OCI-LY7 (cell line): ENCODE measurements around the gene MNDA. TPM values are rescaled to one million over a fixed set of nuclear protein-coding genes. Genes with fewer than 3 reads are reported as not detected.

Source experiments
- BruUV-seq: library from RNA; stranded (reverse); fragments of 400-500 nt; replicated peaks from 2 replicates; lab custom pipeline; 2021; lab: Mats Ljungman, UMichigan
- CTCF ChIA-PET: fragments of 300-600 bp; sonication (Branson Sonifier 250); formaldehyde crosslinking; loops from one replicate; lab custom pipeline; 2022; ENCODE audit warnings: antibody characterized with exemption; ENCODE audit not compliant: unreplicated experiment; lab: Charles Lee
- POLR2A ChIA-PET: fragments of 300-600 bp; sonication (Branson Sonifier 250); formaldehyde crosslinking; loops from one replicate; lab custom pipeline; 2022; ENCODE audit warnings: antibody characterized with exemption; lab: Charles Lee
- DNase-seq: peaks from one replicate; pipeline ENCODE4 v3.0.0-alpha.2; 2015; ENCODE audit warnings: low spot score
- H2AFZ ChIP-seq: fragments of 200-600 bp; sonication (generic), shearing (Covaris generic); 2 replicates; pipeline ENCODE4 v1.6.1; 2014; ENCODE audit warnings: mild to moderate bottlenecking, antibody characterized with exemption, low read length, moderate library complexity
- H3K27ac ChIP-seq: fragments of 200-600 bp; sonication (generic); 2 replicates; pipeline ENCODE4 v1.5.1; 2014; ENCODE audit warnings: mixed run types, low read depth, mild to moderate bottlenecking, moderate library complexity, low read length, inconsistent platforms; ENCODE audit not compliant: poor library complexity, severe bottlenecking
- H3K36me3 ChIP-seq: fragments of 200-600 bp; sonication (generic); 2 replicates; pipeline ENCODE4 v1.6.1; 2014; ENCODE audit warnings: mild to moderate bottlenecking, antibody characterized with exemption, low read length, moderate library complexity, mixed read lengths; ENCODE audit not compliant: insufficient read depth
- H3K4me1 ChIP-seq: fragments of 200-600 bp; sonication (generic); 2 replicates; pipeline ENCODE4 v1.5.1; 2014; ENCODE audit warnings: mild to moderate bottlenecking, low read length; ENCODE audit not compliant: insufficient read depth, poor library complexity, severe bottlenecking
- H3K4me2 ChIP-seq: fragments of 200-600 bp; sonication (generic); 2 replicates; pipeline ENCODE4 v1.6.1; 2014; ENCODE audit warnings: mild to moderate bottlenecking, low read length
- H3K4me3 ChIP-seq: fragments of 200-600 bp; sonication (generic); 2 replicates; pipeline ENCODE4 v1.5.1; 2014; ENCODE audit warnings: mild to moderate bottlenecking, low read depth, low read length; ENCODE audit not compliant: poor library complexity, severe bottlenecking
- H3K79me2 ChIP-seq: fragments of 200-600 bp; sonication (generic); 2 replicates; pipeline ENCODE4 v1.6.1; 2016; ENCODE audit warnings: low read depth, mild to moderate bottlenecking, low read length, moderate library complexity, mixed read lengths; ENCODE audit not compliant: insufficient read depth
- H3K9me2 ChIP-seq: fragments of 200-600 bp; sonication (generic); 2 replicates; pipeline ENCODE4 v1.6.1; 2016; ENCODE audit warnings: mild to moderate bottlenecking, low read length, mixed read lengths; ENCODE audit not compliant: insufficient read depth
- H3K9me3 ChIP-seq: fragments of 200-600 bp; sonication (generic); 2 replicates; pipeline ENCODE4 v1.6.1; 2014; ENCODE audit warnings: mild to moderate bottlenecking, mixed run types, low read length, mixed read lengths
- H4K20me1 ChIP-seq: fragments of 200-600 bp; sonication (generic); 2 replicates; pipeline ENCODE4 v1.6.1; 2014; ENCODE audit warnings: mild to moderate bottlenecking, antibody characterized with exemption, low read length, moderate library complexity, mixed read lengths; ENCODE audit not compliant: insufficient read depth
- EZH2phosphoT487 ChIP-seq: fragments of 200-600 bp; sonication (generic); IDR thresholded peaks from 2 replicates; pipeline ENCODE4 v1.6.1; 2018; ENCODE audit warnings: low read depth, borderline replicate concordance, mild to moderate bottlenecking, mixed run types, antibody characterized with exemption, low read length, moderate library complexity, mixed read lengths
- intact Hi-C: fragments of 100-400 bp; cut with micrococcal nuclease; formaldehyde crosslinking; loops from one replicate; pipeline ENCODE4 v1.10.0; 2022; ENCODE audit not compliant: unreplicated experiment
- small RNA-seq: library from RNA; depleted of rRNA; stranded (forward); fragments of <200 nt; gene quantifications from one replicate; pipeline ENCODE3, GENCODE V24; 2014
- total RNA-seq, 2 experiments: library from RNA; depleted of rRNA in 1 of 2; stranded (reverse); fragments of >200 nt in 1 of 2; shearing (Covaris generic) in 1 of 2; gene quantifications; 2 replicates each; pipeline ENCODE4 v1.2.3, GENCODE V29; 2014 to 2022
- TF ChIP-seq, protein P1 (sequence below): fragments of 200-600 bp; sonication (generic); conservative IDR thresholded peaks from 2 replicates; pipeline ENCODE4 v1.5.1; 2014; ENCODE audit warnings: mild to moderate bottlenecking, antibody characterized with exemption, low read length, moderate library complexity, mixed read lengths

MNDA gene
- total RNA-seq, 2 experiments from 2014 or later: not detected

DNA sequence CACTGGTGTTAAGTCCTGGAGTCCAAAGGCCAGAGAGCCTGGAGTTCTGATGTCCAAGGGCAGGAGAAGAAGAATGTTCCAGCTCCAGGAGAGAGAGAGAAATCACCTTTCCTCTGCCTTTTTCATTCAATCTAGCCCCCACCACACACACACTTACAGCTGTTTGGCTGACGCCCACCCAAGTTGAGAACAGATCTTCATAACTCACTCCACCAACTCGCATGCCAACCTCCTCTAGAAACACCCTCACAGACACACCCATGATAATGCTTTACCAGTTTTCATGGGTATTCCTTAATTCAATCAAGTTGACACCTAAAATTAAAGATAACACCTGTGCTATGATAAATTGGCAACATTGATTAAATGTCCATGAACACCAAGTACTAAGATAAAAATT is 42.0 kb downstream of the MNDA start:
- Histone ChIP-seq H3K36me3 (no peaks in the 10 kb centered on the region), H3K4me1 (no peaks in the 10 kb centered on the region), H3K9me2 (no peaks in the 10 kb centered on the region), H3K4me3 (no peak overlapping the region), H2AFZ (no peak overlapping the region), H3K9me3 (no peaks in the 10 kb centered on the region), H3K79me2 (no peaks in the 10 kb centered on the region), H3K4me2 (no peak overlapping the region), H4K20me1 (no peaks in the 10 kb centered on the region), H3K27ac (no peak overlapping the region)
- TF ChIP-seq, protein P1, sequence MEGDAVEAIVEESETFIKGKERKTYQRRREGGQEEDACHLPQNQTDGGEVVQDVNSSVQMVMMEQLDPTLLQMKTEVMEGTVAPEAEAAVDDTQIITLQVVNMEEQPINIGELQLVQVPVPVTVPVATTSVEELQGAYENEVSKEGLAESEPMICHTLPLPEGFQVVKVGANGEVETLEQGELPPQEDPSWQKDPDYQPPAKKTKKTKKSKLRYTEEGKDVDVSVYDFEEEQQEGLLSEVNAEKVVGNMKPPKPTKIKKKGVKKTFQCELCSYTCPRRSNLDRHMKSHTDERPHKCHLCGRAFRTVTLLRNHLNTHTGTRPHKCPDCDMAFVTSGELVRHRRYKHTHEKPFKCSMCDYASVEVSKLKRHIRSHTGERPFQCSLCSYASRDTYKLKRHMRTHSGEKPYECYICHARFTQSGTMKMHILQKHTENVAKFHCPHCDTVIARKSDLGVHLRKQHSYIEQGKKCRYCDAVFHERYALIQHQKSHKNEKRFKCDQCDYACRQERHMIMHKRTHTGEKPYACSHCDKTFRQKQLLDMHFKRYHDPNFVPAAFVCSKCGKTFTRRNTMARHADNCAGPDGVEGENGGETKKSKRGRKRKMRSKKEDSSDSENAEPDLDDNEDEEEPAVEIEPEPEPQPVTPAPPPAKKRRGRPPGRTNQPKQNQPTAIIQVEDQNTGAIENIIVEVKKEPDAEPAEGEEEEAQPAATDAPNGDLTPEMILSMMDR: no peak
- TF ChIP-seq EZH2phosphoT487: no peak
- no peak for DNase-seq
- intact Hi-C loops: no loop called here
- CTCF ChIA-PET: no interaction called here
- no TSS peak for BruUV-seq
- POLR2A ChIA-PET: no interaction called here

DNA sequence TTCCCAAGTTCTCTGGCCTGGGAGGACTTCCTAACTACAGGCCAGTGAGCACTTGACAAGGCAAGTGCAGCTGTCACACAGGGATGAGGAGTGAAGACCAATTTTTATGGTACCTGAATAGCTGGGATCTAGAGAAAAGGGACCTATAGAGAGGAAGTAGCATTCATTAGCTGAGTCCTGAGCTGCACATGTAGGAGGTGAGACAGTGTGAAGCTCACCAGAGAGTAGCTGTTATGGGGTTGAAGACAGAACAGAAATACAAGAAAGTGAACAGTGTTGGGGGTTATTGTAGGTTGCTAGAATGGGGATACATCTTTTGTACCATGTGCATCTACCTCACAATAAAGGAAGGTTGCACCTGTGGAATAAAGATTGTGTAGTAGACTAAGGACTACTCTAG is 62.5 kb downstream of the MNDA start:
- BruUV-seq: no TSS peak
- Histone ChIP-seq H3K4me3 (no peak overlapping the region), H3K27ac (no peak overlapping the region), H3K4me1 (no peaks in the 10 kb centered on the region), H3K79me2 (no peaks in the 10 kb centered on the region), H3K9me2 (no peaks in the 10 kb centered on the region), H2AFZ (no peak overlapping the region), H3K9me3 (no peaks in the 10 kb centered on the region), H4K20me1 (no peaks in the 10 kb centered on the region), H3K4me2 (no peak overlapping the region), H3K36me3 (no peaks in the 10 kb centered on the region)
- CTCF ChIA-PET: no interaction called here
- intact Hi-C loops: no loop called here
- POLR2A ChIA-PET: no interaction called here
- DNase-seq: no peak
- TF ChIP-seq, protein P1: no peak
- no peak for TF ChIP-seq EZH2phosphoT487

DNA sequence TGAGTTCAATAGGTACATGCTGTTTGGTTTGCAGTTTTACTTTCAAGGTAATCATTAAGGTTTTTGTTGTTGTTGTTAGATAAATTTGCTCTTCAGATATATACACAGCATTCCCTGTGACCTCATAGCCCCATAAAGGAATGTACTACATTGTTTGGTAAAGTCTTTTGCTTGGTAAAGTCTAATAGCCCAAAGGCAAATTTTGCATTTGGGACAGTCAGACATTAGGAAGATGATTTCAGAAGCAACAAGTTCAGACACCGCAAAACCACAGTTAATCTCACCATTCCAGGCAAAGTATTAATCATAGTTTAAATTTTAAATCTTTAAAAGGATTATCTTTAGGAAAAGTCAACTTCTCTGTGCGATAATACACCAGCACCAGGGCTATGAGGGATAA is 67.6 kb downstream of the MNDA start:
- BruUV-seq: no TSS peak
- CTCF ChIA-PET: no interaction called here
- TF ChIP-seq, protein P1: no peak

More for the DNA sequence above, 67.6 kb downstream of the MNDA start:
- Histone ChIP-seq H4K20me1 (no peaks in the 10 kb centered on the region), H3K4me3 (no peak overlapping the region), H3K9me2 (no peaks in the 10 kb centered on the region), H2AFZ (no peak overlapping the region), H3K4me2 (no peak overlapping the region), H3K9me3 (no peaks in the 10 kb centered on the region), H3K79me2 (no peaks in the 10 kb centered on the region), H3K27ac (no peak overlapping the region), H3K36me3 (no peaks in the 10 kb centered on the region), H3K4me1 (no peaks in the 10 kb centered on the region)
- DNase-seq: no peak
- POLR2A ChIA-PET: no interaction called here
- intact Hi-C loops: no loop called here

Small RNA genes within 50 kb of the gene (small RNA-seq; reads per million reads assigned to genes)
- gene OR2AQ1P: not detected

Other genes with a start within 250 kb of the MNDA start
- not detected in 2 replicates for gene OR10Z1, start 226.1 kb upstream of the MNDA start, total RNA-seq (2014; rRNA removed; shearing (Covaris generic))
- not detected in 2 replicates for gene OR10Z1, start 226.1 kb upstream of the MNDA start, total RNA-seq (2022)
- 0.10 and 0.44 TPM in 2 replicates for gene SPTA1, start 144.6 kb upstream of the MNDA start, total RNA-seq (2014; rRNA removed; shearing (Covaris generic))
- gene SPTA1, start 144.6 kb upstream of the MNDA start, total RNA-seq (2022): not detected in 2 replicates
- gene OR6K2, start 130.7 kb upstream of the MNDA start, total RNA-seq (2014; rRNA removed; shearing (Covaris generic)): not detected in 2 replicates
- not detected in 2 replicates for gene OR6K2, start 130.7 kb upstream of the MNDA start, total RNA-seq (2022)
- not detected in 2 replicates for gene OR6K3, start 110.6 kb upstream of the MNDA start, total RNA-seq (2014; rRNA removed; shearing (Covaris generic))
- not detected in 2 replicates for gene OR6K3, start 110.6 kb upstream of the MNDA start, total RNA-seq (2022)
- gene OR6K6, start 76.6 kb upstream of the MNDA start, total RNA-seq (2014; rRNA removed; shearing (Covaris generic)): not detected in 2 replicates
- not detected in 2 replicates for gene OR6K6, start 76.6 kb upstream of the MNDA start, total RNA-seq (2022)
- gene OR6N1, start 59.2 kb upstream of the MNDA start, total RNA-seq (2014; rRNA removed; shearing (Covaris generic)): not detected in 2 replicates
- not detected in 2 replicates for gene OR6N1, start 59.2 kb upstream of the MNDA start, total RNA-seq (2022)
- gene OR6N2, start 50.1 kb upstream of the MNDA start, total RNA-seq (2014; rRNA removed; shearing (Covaris generic)): not detected in 2 replicates
- gene OR6N2, start 50.1 kb upstream of the MNDA start, total RNA-seq (2022): not detected in 2 replicates
- 42.5 and 44.6 TPM in 2 replicates for gene PYHIN1, start 100.2 kb downstream of the MNDA start, total RNA-seq (2014; rRNA removed; shearing (Covaris generic))
- 18.2 and 34.6 TPM in 2 replicates for gene PYHIN1, start 100.2 kb downstream of the MNDA start, total RNA-seq (2022)
- 96.5 and 99.3 TPM in 2 replicates for gene IFI16, start 178.6 kb downstream of the MNDA start, total RNA-seq (2014; rRNA removed; shearing (Covaris generic))
- gene IFI16, start 178.6 kb downstream of the MNDA start, total RNA-seq (2022): 271 and 318 TPM in 2 replicates
- 16.0 and 18.2 TPM in 2 replicates for gene AIM2, start 245.4 kb downstream of the MNDA start, total RNA-seq (2014; rRNA removed; shearing (Covaris generic))
- 28.1 and 30.8 TPM in 2 replicates for gene AIM2, start 245.4 kb downstream of the MNDA start, total RNA-seq (2022)